Mucosa of descending colon (tissue), 3 donors: ENCODE data around the gene SCNN1B. TPM values are rescaled to one million over a fixed set of nuclear protein-coding genes. Genes with fewer than 3 reads are reported as not detected.
"Not testable (repeated sequence)": the region's sequence is repeated elsewhere in the genome, so short reads cannot be mapped to it uniquely, and the experiment has no call there.

Source experiments
- ATAC-seq: fragments of 200-7000 bp; cut with Tn5 transposase; one replicate; pipeline ENCODE4 v1.9.1; 2020; ENCODE audit warnings: mild to moderate bottlenecking, moderate library complexity
- DNase-seq, 3 donors: peaks; one replicate each; pipeline ENCODE4 v3.0.0-alpha.2; 2020
- H3K36me3 ChIP-seq: fragments of 200-600 bp; one replicate; pipeline ENCODE4 v1.8.0; 2021; ENCODE audit warnings: low read depth, mild to moderate bottlenecking
- H3K4me1 ChIP-seq: fragments of 200-600 bp; one replicate; pipeline ENCODE4 v1.8.0; 2021; ENCODE audit warnings: low read depth, mild to moderate bottlenecking
- H3K4me3 ChIP-seq: fragments of 200-600 bp; one replicate; pipeline ENCODE4 v1.8.0; 2021; ENCODE audit warnings: mild to moderate bottlenecking
- H3K9me3 ChIP-seq: fragments of 200-600 bp; one replicate; pipeline ENCODE4 v1.8.0; 2021; ENCODE audit warnings: mild to moderate bottlenecking
- intact Hi-C, 2 donors: fragments of 100-400 bp; cut with DNase I in 1 of 2; cut with micrococcal nuclease in 1 of 2; formaldehyde crosslinking; loops; one replicate each; pipeline versions ENCODE4 v1.11.0 to v1.11.1; 2022; cut with DNase I, micrococcal nuclease
- total RNA-seq, 3 donors: library from RNA; stranded (reverse); fragmentation: NEBNext Ultra II Directional in 2 of 3; extraction: Animal tissue kit (Norgen Biotek cat#: 25700) in 2 of 3; gene quantifications; one replicate each; pipeline versions ENCODE4 v1.2.1 to v1.2.4, GENCODE V29; 2021 to 2023
- TF ChIP-seq, protein P1 (sequence below): fragments of 200-600 bp; IDR thresholded peaks from one replicate; pipeline ENCODE4 v1.8.0; 2022; ENCODE audit warnings: antibody characterized with exemption, mild to moderate bottlenecking
- donor health status: DM: no; HTN: no; CAD: no; lungs with moderate emphysema.
- donor health status: DM: no; HTN: no; CAD: no.
- donor health status: DM: no; HTN: yes; CAD: no.

SCNN1B gene
- total RNA-seq, 3 donors from 2014 or later: 164 to 452 (median 204) TPM

- Histone ChIP-seq H3K4me3 (no peak overlapping the region), H3K9me3 (no peaks in the 10 kb centered on the region), H3K36me3 (no peaks in the 10 kb centered on the region), H3K4me1 (peaks cover 15% of the 10 kb centered on the region)
- ATAC-seq (peak; percentile 15), DNase-seq (peak in 2 of 3 donors; percentile 41 to 44)
- intact Hi-C loops: no loop called here
- TF ChIP-seq, protein P1, sequence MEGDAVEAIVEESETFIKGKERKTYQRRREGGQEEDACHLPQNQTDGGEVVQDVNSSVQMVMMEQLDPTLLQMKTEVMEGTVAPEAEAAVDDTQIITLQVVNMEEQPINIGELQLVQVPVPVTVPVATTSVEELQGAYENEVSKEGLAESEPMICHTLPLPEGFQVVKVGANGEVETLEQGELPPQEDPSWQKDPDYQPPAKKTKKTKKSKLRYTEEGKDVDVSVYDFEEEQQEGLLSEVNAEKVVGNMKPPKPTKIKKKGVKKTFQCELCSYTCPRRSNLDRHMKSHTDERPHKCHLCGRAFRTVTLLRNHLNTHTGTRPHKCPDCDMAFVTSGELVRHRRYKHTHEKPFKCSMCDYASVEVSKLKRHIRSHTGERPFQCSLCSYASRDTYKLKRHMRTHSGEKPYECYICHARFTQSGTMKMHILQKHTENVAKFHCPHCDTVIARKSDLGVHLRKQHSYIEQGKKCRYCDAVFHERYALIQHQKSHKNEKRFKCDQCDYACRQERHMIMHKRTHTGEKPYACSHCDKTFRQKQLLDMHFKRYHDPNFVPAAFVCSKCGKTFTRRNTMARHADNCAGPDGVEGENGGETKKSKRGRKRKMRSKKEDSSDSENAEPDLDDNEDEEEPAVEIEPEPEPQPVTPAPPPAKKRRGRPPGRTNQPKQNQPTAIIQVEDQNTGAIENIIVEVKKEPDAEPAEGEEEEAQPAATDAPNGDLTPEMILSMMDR: no peak
Measured at GRCh38 chr16:23357761-23358290, 55.7 kb downstream of the SCNN1B start.

DNA sequence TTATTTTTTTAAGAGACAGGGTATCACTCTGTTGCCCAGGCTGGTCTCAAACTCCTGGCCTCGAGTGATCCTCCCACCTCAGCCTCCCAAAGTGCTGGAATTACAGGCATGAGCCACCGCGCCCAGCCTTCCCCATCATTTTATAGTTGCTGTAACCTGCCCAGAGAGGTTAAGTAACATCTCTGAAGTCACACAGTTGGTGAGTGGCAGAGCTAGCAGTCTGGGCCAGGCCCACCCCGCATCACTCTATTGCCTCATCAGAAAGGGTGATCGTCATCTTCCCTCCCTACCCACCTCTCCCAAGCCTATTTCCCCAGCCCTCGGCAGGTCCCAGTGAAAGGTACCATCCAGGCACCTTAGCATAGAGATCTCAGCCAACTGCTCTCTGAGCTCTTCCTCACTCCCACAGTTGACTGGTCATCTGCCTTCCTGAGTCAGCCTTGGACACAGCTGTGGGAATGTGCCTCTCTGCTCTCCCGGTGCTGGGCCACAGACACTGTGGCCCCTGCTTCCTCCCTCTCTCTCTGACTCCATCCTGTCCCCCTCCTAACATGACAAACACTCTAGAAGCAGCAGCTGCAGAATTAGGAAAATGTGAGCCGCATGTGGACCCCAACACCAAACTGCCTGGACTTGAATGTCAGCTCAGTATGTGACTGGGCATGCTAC, 57.1 kb downstream of the SCNN1B start:
- intact Hi-C loops: no loop called here
- Histone ChIP-seq H3K9me3 (no peaks in the 10 kb centered on the region), H3K36me3 (no peaks in the 10 kb centered on the region), H3K4me1 (peaks cover 29% of the 10 kb centered on the region), H3K4me3 (no peak overlapping the region)
- DNase-seq (peak in 1 of 3 donors; percentile 14), ATAC-seq (no peak)
- TF ChIP-seq, protein P1: no peak

- Histone ChIP-seq H3K36me3 (no peaks in the 10 kb centered on the region), H3K4me3 (no peak overlapping the region), H3K9me3 (no peaks in the 10 kb centered on the region), H3K4me1 (peaks cover 30% of the 10 kb centered on the region)
- intact Hi-C loops: no loop called here
- ATAC-seq (peak; percentile 92), DNase-seq (peak; percentile 84 to 93 (median 86))
- TF ChIP-seq, protein P1: no peak
Measured at GRCh38 chr16:23362460-23363317, 60.6 kb downstream of the SCNN1B start.

DNA sequence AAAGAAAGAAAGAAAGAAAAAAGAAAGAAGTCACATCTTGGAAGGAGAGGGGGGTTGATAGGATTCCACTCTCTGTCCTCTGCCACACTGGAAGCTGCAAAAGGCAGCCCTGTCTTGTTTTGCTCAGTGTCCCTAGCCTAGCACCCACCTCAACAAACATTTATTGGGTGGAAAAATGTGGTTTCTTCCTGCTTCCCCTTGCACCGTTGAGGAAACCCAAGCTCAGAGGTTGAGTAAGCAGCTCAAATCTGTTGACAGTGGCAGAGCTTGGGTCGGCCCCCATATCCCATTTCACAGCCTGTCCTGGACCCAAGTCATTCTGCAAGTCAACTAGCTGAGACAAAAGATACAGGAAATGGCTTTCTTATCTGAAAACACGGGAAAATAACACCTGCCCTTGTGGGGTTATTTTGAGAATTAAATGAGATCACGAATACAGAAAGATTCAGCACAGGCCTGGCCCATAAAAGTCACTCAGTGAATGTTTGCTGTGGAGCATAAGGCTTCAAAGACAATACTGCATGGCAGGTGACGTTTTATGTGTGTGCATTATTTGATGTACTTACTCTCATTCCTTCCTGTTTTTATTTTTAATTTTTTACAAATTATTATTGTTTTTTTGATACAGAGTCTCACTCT, 63.6 kb downstream of the SCNN1B start:
- Histone ChIP-seq H3K36me3 (no peaks in the 10 kb centered on the region), H3K4me1 (peaks cover 30% of the 10 kb centered on the region), H3K9me3 (no peaks in the 10 kb centered on the region), H3K4me3 (no peak overlapping the region)
- TF ChIP-seq, protein P1: no peak
- intact Hi-C loops: no loop called here
- ATAC-seq (no peak), DNase-seq (peak in 1 of 3 donors; percentile 21)

DNA sequence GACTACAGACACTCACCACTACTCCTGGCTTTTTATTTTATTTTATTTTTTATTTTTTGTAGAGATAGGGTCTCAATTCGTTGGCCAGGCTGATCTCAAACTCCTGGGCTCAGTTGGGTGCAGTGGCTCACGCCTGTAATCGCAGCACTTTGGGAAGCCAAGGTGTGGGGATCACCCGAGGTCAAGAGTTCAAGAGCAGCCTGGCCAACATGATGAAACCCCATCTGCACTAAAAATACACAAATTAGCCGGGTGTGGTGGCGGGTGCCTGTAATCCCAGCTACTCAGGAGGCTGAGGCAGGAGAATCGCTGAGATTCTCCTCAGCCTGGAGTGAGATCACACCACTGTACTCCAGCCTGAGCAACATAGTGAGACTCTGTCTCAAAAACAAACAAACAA, 64.2 kb downstream of the SCNN1B start:
- not testable (repeated sequence) for DNase-seq, ATAC-seq

More for the DNA sequence above, 64.2 kb downstream of the SCNN1B start:
- H3K36me3 ChIP-seq, H3K4me3 ChIP-seq, intact Hi-C loops, H3K9me3 ChIP-seq: not testable (repeated sequence)
- peaks cover 30% of the 10 kb centered on the region for H3K4me1 ChIP-seq
